Spleen (tissue), 3 donors: ENCODE data around the gene SLC7A5.
"Not testable (repeated sequence)": the region's sequence is repeated elsewhere in the genome, so short reads cannot be mapped to it uniquely, and the experiment has no call there.

Experiments used
- POLR2A ChIP-seq, 3 donors: fragments of 450-650 bp; IDR thresholded peaks; one replicate each; pipeline ENCODE4 v1.5.1; 2017; ENCODE audit warnings: antibody characterized with exemption in 3 of 3, mild to moderate bottlenecking in 1 of 3
- POLR2AphosphoS5 ChIP-seq, 3 donors: sonication (generic); formaldehyde crosslinking; IDR thresholded peaks; one replicate each; pipeline ENCODE4 v1.5.1; 2017; ENCODE audit warnings: antibody characterized with exemption in 3 of 3

GRCh38 chr16:87888346-87888745 lies 19.0 kb upstream of the SLC7A5 start:
- not testable (repeated sequence) for TF ChIP-seq POLR2AphosphoS5, POLR2A (IDR thresholded peaks at IDR 0.05)
